Measurements from ENCODE around the gene PLCB1. TPM values are rescaled to one million over a fixed set of nuclear protein-coding genes. Genes with fewer than 3 reads are reported as not detected.

Gene PLCB1
- total RNA-seq, 4 donors from 2014 or later, result 7.2 to 28.1 (median 9.6) TPM

GRCh38 chr20:8664778-8665177 is 532.7 kb downstream of the PLCB1 start:
- DNase-seq, result no peak
- Histone ChIP-seq H3K36me3 (no peaks in the 10 kb centered on the region), H3K27me3 (no peaks in the 10 kb centered on the region), H3K4me1 (no peaks in the 10 kb centered on the region), H3K4me3 (no peak overlapping the region), H3K9me3 (no peaks in the 10 kb centered on the region), H3K27ac (no peak overlapping the region)
- no peak for TF ChIP-seq POLR2A (IDR thresholded peaks at IDR 0.05)
- TF ChIP-seq, protein P1, sequence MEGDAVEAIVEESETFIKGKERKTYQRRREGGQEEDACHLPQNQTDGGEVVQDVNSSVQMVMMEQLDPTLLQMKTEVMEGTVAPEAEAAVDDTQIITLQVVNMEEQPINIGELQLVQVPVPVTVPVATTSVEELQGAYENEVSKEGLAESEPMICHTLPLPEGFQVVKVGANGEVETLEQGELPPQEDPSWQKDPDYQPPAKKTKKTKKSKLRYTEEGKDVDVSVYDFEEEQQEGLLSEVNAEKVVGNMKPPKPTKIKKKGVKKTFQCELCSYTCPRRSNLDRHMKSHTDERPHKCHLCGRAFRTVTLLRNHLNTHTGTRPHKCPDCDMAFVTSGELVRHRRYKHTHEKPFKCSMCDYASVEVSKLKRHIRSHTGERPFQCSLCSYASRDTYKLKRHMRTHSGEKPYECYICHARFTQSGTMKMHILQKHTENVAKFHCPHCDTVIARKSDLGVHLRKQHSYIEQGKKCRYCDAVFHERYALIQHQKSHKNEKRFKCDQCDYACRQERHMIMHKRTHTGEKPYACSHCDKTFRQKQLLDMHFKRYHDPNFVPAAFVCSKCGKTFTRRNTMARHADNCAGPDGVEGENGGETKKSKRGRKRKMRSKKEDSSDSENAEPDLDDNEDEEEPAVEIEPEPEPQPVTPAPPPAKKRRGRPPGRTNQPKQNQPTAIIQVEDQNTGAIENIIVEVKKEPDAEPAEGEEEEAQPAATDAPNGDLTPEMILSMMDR (IDR thresholded peaks at IDR 0.05), result no peak

DNA sequence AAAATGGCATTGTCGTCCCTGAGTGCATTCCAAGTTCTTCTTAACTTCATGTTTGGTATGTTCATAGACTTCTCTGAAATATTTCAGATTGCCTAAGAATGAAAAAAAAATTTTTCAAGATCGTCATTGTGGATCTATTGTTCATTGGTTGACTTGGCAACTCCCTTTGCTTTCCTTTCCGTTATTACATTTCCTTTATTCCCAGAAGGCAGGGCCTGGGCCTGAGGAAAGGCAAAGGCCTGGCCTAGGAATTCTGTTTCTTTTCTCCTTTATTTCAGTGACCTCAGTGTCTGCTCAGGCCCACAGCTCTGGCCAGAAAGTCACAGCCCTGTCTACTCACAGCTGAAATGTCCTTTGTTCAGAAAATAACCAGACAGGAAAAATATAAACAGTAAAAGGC is 535.2 kb downstream of the PLCB1 start:
- no peak for TF ChIP-seq POLR2A (IDR thresholded peaks at IDR 0.05)
- TF ChIP-seq, protein P1 (IDR thresholded peaks at IDR 0.05), result no peak
- Histone ChIP-seq H3K27ac (no peak overlapping the region), H3K27me3 (no peaks in the 10 kb centered on the region), H3K36me3 (no peaks in the 10 kb centered on the region), H3K9me3 (no peaks in the 10 kb centered on the region), H3K4me1 (no peaks in the 10 kb centered on the region), H3K4me3 (no peak overlapping the region)
- DNase-seq, result no peak

DNA sequence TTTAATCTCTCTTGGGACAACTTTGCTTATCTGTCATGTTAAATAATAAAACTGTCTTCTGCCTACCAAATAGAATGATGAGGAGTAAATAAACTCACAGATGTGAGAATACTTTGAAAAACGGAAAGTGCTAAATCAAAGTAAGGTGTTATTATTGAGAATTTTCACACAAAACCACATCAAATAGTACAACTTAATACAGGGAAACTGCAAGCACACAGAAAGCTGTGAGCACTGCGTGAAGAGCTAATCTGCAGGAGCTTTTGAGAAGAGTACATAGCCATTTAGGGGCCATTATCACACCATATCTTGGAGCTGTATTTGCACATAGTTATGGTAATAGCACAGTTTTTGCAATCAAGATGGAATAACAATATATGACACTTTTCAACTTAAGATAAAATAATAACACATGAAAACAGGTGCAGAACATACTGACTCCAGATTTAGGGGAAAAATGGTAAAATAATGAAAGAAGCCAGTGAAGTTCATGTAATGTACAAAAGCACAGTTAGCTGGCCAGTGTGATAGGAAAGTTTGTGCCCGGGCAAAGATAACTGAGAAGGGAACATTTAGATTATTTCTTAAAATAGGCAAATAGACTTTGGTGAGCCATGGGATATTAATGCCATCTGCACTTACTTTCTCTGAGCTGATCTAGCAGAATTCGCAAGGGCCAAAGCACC is 538.3 kb downstream of the PLCB1 start:
- no peak for DNase-seq
- no peak for TF ChIP-seq POLR2A (IDR thresholded peaks at IDR 0.05)
- TF ChIP-seq, protein P1 (IDR thresholded peaks at IDR 0.05), result no peak
- Histone ChIP-seq H3K4me3 (no peak overlapping the region), H3K4me1 (no peaks in the 10 kb centered on the region), H3K27me3 (no peaks in the 10 kb centered on the region), H3K36me3 (no peaks in the 10 kb centered on the region), H3K9me3 (no peaks in the 10 kb centered on the region), H3K27ac (no peak overlapping the region)

GRCh38 chr20:8670893-8671215 is 538.8 kb downstream of the PLCB1 start:
- H3K27me3 ChIP-seq, result no peaks in the 10 kb centered on the region
- TF ChIP-seq, protein P1 (IDR thresholded peaks at IDR 0.05), result no peak
- no peak for TF ChIP-seq POLR2A (IDR thresholded peaks at IDR 0.05)
- DNase-seq, result no peak

GRCh38 chr20:8671370-8671961 is 539.4 kb downstream of the PLCB1 start:
- TF ChIP-seq, protein P1 (IDR thresholded peaks at IDR 0.05), result no peak
- TF ChIP-seq POLR2A (IDR thresholded peaks at IDR 0.05), result no peak
- Histone ChIP-seq H3K4me3 (no peak overlapping the region), H3K27ac (no peak overlapping the region), H3K27me3 (no peaks in the 10 kb centered on the region), H3K36me3 (no peaks in the 10 kb centered on the region), H3K4me1 (no peaks in the 10 kb centered on the region), H3K9me3 (no peaks in the 10 kb centered on the region)
- no peak for DNase-seq

More at GRCh38 chr20:8670893-8671215, 538.8 kb downstream of the PLCB1 start:
- Histone ChIP-seq H3K4me3 (no peak overlapping the region), H3K9me3 (no peaks in the 10 kb centered on the region), H3K36me3 (no peaks in the 10 kb centered on the region), H3K4me1 (no peaks in the 10 kb centered on the region), H3K27ac (no peak overlapping the region)

Measured in Peyer's patch (tissue), 4 donors.